ENCODE measurements around the gene YTHDF1. TPM values are rescaled to one million over a fixed set of nuclear protein-coding genes. Genes with fewer than 3 reads are reported as not detected.

Gene YTHDF1
- total and polyA plus RNA-seq, 2 of the 4 experiments (the other 2 are of a cell fraction) = 10.9 to 22.6 TPM

DNA sequence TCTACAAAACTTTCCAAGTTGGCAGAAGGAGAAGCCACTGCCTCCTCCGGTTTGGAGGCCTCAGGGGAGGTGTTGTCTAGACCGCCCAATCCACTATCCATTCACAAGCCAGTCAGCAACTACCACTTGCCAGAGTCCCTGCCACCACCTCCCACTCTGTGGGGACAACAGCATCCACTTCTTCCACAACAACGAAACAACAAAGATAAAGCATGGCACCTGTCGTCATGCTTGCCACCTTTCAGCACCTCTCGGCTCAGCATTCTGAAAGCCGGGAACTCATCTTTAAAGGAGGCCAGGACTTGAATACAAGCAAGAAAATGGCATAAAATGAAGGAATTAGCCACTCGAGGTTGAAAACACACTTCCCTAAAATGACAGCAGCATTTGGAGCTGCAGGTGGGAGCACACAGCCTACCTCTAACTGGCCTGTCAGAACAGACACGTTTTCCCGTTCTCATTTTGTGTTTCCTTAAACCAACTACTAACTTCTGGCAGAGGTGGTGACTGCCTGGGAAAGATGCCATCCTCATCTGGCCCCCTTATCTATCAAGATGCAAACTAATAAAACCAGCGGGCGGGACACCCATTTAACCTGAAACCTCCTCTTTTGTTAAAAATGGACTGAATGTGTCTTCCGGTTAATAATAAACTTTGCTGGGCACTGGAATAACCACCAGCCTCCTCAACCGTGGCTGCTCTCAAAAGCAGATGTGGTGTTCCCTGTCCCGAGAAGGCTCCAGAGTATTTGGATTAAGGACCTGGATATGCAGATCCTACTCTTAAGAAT is 21.7 kb downstream of the YTHDF1 start:
- intact Hi-C loops (cut with micrococcal nuclease) = no loop called here
- H3K56ac ChIP-seq (ENCODE audit: extremely low read depth, insufficient read depth, low read length) = no peak overlapping the region
- H4K91ac ChIP-seq (ENCODE audit: insufficient read depth, low read depth, low read length) = no peak overlapping the region
- no peak overlapping the region for H4K8ac ChIP-seq (ENCODE audit: low read depth in 2 of 2, low read length in 2 of 2)
- H4K20me1 ChIP-seq (ENCODE audit: insufficient read depth, low read length) = peaks cover 55% of the 10 kb centered on the region
- TF ChIP-seq, protein P1, sequence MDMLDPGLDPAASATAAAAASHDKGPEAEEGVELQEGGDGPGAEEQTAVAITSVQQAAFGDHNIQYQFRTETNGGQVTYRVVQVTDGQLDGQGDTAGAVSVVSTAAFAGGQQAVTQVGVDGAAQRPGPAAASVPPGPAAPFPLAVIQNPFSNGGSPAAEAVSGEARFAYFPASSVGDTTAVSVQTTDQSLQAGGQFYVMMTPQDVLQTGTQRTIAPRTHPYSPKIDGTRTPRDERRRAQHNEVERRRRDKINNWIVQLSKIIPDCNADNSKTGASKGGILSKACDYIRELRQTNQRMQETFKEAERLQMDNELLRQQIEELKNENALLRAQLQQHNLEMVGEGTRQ (IDR thresholded peaks at IDR 0.05; ENCODE audit: low read depth, low read length) = no peak
- TF ChIP-seq RCOR1 (IDR thresholded peaks at IDR 0.05; ENCODE audit: insufficient replicate concordance, low read length) = no peak
- no peak for TF ChIP-seq CHD1 (IDR thresholded peaks at IDR 0.05; ENCODE audit: low read depth, low read length)
- no peak for TF ChIP-seq ELK1 (IDR thresholded peaks at IDR 0.05; ENCODE audit: borderline replicate concordance, low read depth, low read length)
- H3K4me2 ChIP-seq (ENCODE audit: low read depth, low read length) = no peak overlapping the region
- H2BK5ac ChIP-seq (ENCODE audit: low read depth, low read length, poor library complexity, severe bottlenecking) = no peak overlapping the region
- no peak overlapping the region for H3K9ac ChIP-seq (ENCODE audit: low read depth, low read length)
- H3K79me1 ChIP-seq (ENCODE audit: low read depth in 1 of 2, low read length in 2 of 2) = peaks cover 12 to 46% of the 10 kb centered on the region in 2 experiments
- no peak overlapping the region for H2BK20ac ChIP-seq (ENCODE audit: low read depth, low read length)
- H2AFZ ChIP-seq (replicated peaks; ENCODE audit: low read length, poor library complexity) = no peak overlapping the region
- no peak for ATAC-seq (ENCODE audit: low read depth)
- H3K9me3 ChIP-seq (ENCODE audit: control insufficient read depth, insufficient read depth, low read length) = no peaks in the 10 kb centered on the region
- H3K27me3 ChIP-seq (ENCODE audit: control insufficient read depth, insufficient read depth, low read length) = no peaks in the 10 kb centered on the region; the same call in 1 of the 2 replicates
- peaks cover 8% of the 10 kb centered on the region; the same call in 1 of the 2 replicates for H3K9me1 ChIP-seq (ENCODE audit: insufficient read depth, low read length)
- DNase-seq = no peak
- H2AK5ac ChIP-seq (ENCODE audit: low read depth, low read length) = no peak overlapping the region
- no peak overlapping the region for H4K5ac ChIP-seq (ENCODE audit: low read depth, low read length)
- no TSS peak for BruUV-seq (replicated peaks)
- ChIA-PET POLR2A (ENCODE audit: unreplicated experiment) (no interaction called here), CTCF (no interaction called here)
- no peak overlapping the region for H3K27ac ChIP-seq (ENCODE audit: insufficient read depth, low read length)
- in situ Hi-C loops (cut with MboI; ENCODE audit: low sequenced_read_pairs) = no loop called here
- H3K4me1 ChIP-seq (ENCODE audit: control insufficient read depth, insufficient read depth, low read length) = no peaks in the 10 kb centered on the region
- H3K18ac ChIP-seq (ENCODE audit: low read depth, low read length) = no peak overlapping the region
- H3K14ac ChIP-seq (replicated peaks; ENCODE audit: low read depth, low read length) = no peak overlapping the region
- H3K4ac ChIP-seq (ENCODE audit: low read depth, low read length) = no peak overlapping the region
- H2BK15ac ChIP-seq (ENCODE audit: low read depth, low read length) = no peak overlapping the region
- peaks cover 16% of the 10 kb centered on the region for H3K36me3 ChIP-seq (ENCODE audit: control insufficient read depth, insufficient read depth, low read length)
- no peak overlapping the region for H2BK120ac ChIP-seq (ENCODE audit: low read depth, low read length)
- dilution Hi-C loops (cut with HindIII; ENCODE audit: low sequenced_read_pairs, unreplicated experiment) = no loop called here
- 80% methylated on average over 2 of the region's 14 CpGs; no CpG with 5 or more reads in 1 of the 2 experiments for WGBS, 2 experiments (ENCODE audit: extremely low coverage in 2 of 2, insufficient read length in 1 of 2)
- no peak overlapping the region for H3K4me3 ChIP-seq (ENCODE audit: insufficient read depth, low read depth, low read length)
- H3K23ac ChIP-seq (ENCODE audit: low read depth, low read length) = no peak overlapping the region
- H2AK9ac ChIP-seq (replicated peaks; ENCODE audit: low read depth, low read length, poor library complexity) = no peak overlapping the region
